ENCODE data around the gene DPH6.
A peak's percentile ranks its signal among the peaks of the same experiment; 100 is the strongest.
"Not testable (repeated sequence)": the region's sequence is repeated elsewhere in the genome, so short reads cannot be mapped to it uniquely, and the experiment has no call there.

DPH6 gene, protein sequence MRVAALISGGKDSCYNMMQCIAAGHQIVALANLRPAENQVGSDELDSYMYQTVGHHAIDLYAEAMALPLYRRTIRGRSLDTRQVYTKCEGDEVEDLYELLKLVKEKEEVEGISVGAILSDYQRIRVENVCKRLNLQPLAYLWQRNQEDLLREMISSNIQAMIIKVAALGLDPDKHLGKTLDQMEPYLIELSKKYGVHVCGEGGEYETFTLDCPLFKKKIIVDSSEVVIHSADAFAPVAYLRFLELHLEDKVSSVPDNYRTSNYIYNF

DNA sequence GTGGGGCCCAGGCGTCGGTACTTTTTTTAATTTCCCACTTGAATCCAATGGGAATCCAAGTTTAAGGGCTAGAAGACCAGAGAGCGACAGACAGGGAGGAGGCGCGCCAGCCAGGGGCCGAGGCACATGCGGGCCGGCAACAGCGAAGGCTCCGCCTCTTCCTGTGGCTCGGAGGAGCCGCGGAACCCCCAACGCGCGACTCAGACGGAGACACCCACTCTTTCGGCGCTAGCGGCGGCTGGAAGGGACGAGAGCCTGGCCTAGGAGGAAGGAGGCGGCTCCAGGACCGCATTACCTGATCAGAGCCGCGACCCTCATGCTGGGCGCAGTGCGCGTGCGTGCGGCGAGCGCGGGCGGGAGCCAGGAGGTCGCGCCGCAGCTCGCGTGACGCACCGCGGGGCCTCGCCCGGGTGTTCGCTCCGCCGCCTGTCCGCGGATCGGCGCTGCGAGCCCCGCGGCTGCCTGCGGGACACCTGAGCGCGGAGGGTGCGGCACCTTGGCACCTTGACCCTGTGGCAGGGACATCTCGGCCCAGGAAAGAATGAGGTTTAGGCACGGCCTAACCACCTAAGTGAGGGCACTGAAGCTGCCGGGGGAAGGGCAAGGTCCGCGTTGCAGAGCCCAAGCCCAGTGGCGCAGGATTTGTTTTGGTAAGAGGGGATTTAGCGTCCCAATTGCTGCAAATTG is at the start of gene DPH6:
TSS of gene DPH6 (minus strand) at position 342 of the 687 bp plus-strand sequence. CDS start at position 318, 24 bp downstream.
- DNase-seq: peak; percentile 93

DNA sequence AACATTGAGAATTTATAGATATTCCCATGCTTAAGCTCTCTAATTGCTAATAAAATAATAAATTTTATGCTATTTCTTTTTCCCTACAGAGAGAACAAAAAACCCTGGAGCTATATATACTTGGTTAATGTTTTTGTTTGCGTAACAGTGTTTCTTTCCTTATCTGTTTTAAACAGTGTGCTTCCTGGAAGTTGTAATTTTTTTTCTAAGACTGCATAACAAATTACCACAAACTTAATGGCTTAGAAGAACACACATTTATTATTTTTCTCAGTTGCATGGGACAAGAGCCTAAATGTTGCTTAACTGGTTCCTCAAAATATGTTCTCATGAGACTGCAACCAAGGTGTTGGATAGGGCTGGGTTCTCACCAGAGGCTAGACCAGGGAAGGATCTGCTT is 49.7 kb upstream of the DPH6 start:
- no peak for DNase-seq

DNA sequence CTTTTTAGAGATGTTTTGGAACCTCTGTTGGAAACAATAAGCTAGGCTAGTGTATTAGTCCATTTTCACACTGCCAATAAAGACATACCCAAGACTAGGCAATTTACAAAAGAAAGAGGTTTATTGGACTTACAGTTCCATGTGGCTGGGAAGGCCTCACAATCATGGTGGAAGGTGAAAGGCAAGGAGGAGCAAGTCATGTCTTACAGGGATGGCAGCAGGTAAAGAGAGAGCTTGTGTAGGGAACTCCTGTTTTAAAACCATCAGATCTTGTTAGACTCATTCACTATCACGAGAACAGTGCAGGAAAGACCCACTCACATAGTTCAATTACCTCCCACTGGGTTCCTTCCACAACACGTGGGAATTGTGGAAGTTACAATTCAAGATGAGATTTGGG is 46.0 kb upstream of the DPH6 start:
- not testable (repeated sequence) for DNase-seq

DNA sequence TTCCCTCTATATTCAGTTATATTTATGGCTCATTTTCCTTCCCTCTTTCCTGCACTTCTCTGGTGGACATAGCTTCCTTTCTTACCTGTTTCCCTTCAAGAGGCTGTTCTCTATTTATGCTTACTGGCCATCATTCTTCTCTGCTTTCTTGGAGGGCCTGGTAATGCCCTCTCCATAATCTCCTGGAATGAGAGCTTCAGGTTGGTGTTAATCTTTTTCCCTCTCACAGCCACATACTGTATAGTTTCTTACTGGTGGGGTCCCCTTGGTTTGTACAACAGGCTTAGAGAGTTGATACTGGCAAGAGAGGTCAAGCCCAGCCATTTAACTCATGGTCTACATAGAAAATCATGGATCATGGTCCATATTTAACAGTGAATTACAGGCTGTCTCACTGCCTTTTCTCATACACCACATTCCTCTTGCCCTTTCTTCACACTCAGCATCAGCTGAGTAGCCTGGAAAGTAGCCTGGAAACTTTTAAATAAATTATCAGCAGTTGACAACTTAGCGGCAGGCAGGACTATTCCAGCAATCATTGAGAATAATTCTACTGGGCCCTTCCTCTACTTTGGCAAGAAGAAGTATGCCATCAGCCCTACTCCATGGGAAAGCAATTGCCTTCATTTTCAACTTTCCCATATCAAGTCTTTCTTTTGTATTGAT is 38.0 kb upstream of the DPH6 start:
- DNase-seq: no peak

DNA sequence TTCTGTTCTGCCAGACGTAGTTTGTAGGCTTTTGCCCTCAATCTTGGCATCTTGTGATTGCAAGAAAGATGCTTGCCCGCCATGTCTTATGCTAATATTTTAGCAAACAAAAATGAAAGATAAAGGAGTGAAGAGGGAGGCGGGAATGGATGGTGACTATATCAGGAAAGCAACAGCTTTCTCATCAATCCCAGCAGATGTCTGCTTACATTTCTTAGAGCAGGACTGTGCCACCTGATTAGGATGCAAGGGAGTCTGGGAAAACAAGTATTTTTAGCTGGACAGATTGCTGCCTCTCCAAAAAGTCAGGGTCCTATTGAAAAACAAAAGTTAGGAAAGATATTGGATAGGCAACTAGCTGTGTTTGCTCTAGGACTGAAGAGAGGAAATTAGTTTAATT is 34.6 kb upstream of the DPH6 start:
- DNase-seq: no peak

DNA sequence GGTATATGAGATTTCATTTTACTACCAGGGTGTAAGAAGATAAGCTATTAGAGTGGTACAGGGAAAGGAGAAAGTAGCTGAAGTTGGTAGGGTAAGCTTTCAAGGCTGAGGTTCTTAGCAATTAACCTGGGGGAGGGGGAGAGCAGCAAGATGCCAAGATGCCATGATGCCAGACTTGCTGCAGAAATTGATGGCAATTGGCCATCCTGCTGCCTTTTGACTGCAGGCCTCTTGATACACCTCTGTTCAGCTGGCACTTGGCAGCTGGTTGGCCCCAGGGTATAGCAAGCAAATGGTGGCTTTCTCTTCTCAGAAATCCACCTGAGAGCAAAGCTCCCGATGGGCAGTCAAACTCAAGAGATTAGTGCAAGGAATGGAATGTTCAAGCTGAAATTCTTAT is 21.4 kb upstream of the DPH6 start:
- no peak for DNase-seq

DNA sequence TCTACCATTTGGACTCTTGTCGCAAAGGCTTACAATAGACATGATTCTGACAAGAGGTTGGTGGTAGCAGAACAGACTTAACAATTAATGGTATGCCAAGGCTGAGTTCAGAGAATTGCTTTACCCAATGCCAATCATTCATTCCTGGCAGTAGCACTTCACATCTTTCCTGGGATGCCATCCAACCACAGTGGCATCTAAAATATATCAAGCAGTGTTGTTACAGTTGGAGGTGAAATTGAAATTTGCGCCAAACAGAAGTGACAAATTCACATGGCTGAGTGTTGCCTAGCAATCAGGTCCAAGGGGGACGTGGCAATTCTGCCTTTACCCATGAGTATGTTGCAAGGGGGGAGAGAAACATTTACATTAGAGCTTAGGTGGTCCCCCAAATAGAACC is 21.0 kb upstream of the DPH6 start:
- no peak for DNase-seq

DNA sequence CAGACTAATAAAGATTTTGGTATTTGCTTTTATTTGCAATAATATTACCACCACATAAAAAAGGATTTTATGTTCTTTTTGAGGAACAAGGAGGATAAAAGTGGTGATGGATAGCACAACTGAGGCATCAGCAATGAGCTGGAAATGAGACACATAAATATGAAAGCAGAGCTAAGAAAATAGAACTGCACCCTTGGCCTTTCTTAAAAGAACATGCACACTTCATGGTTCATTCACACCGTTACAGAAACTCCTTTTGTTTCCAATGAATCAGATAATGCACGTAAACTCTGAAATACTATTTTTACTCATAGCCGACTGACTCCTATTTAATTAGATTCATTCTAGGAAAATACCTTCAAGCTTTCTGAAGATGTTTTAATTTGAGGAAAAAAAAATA is 19.9 kb upstream of the DPH6 start:
- DNase-seq: no peak

DNA sequence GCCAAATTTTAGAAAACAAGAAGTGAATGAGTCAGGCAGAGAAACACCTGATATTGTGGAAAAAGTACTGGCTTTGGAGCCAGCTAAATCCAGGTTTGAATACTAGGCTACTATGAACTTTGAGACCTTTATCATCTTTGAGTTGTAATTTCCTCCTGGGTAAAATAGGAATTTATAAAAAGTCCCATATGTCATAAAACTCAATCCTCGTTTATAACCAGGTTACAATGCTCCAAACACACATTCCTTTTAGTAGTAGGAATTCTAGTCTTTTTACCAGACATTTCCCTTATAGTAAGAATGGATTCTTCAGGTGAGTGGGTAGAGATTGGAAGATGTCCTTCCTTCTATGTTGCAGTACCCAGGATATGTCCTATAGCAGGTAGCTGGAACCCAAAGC is 16.7 kb upstream of the DPH6 start:
- DNase-seq: no peak

DNA sequence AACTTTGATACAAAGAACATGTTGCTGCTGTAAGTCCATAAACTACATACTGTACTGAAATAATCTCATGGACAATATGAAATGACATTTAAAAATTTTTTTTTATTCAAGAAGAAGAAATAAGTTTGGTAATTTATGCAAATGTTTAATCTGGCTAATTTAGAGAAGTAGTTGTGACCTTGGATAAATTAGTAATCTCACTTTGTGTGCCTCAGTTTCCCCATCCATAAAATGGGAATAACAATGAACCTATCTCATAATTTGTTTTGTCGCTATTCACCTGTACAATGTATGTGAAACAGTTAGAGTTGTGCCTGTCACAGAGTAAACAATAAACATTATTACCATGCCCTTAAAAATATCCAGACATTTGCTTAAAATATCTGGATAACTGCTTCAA is 15.3 kb upstream of the DPH6 start:
- no peak for DNase-seq

DNA sequence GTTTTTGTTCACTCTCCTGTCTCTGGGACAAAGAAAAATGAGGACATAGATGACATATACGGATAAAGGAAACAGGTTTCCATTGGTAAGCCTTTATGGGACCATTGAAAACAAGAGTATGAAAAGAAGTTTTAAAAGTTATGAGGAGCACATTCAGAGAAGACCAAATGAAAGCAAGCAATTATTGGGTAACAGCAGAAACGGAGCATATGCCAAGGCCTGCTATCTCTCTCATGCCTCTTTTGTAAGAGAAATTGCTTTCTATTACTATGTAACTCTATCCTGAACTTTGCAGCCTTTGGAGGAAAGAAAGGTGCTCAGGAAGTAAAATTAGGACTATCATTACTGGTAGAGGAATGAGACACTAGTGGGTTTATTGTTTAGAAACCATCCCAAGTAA is 14.9 kb upstream of the DPH6 start:
- no peak for DNase-seq

DNA sequence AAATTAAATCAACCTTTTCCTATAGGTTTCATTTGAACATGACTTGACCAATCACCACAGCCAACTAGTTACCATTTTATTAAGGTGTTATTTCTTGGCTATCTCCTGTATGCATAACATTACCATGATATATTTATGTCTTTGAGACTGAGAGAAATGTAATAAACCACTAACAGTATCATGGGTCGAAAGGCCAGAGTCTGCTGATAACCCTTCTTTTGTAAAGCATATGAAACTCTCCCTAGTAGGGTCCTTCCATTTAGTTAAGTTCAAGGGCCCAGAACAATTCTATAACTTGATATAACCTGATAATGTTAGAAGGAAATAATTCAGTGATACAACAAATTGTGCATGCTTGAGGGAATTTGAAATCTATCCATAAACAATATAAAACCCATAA is 14.3 kb upstream of the DPH6 start:
- no peak for DNase-seq

DNA sequence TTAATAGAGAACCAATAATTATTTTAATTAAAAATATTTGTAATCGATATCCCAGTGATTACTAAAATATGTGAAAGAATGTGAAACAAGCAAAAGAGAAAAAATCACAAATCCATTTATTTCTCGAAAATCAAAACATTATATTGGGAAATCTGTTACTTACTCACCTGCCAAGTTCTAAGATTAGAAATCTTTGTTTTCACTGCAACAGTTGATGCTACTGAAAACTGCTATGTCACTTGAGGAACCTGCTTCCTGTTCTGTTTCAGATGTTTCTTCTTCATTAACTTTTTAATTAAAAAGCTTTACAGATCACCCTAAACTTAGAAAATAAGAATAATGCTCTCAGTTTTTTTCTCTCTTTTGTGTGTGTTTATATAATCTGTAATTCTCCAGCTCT is 13.7 kb upstream of the DPH6 start:
- no peak for DNase-seq

DNA sequence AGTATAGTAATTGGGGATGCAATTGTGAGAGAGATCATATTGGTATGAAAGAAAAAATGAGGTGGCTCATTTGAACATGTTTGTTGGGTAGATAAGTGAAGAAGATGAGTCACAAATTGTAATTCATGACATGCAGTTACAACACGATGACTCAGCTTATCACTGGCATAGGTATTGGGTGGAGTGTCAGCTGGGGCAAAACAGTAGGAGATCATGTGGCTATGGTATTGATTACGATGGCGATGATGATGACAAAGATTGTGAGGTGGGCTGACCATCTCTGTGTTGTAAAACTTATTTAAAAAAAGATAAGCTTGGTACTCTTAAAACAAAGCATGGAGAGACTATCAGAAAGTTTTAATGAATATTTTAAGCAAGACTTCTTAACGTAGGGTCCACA is 11.6 kb upstream of the DPH6 start:
- no peak for DNase-seq

DNA sequence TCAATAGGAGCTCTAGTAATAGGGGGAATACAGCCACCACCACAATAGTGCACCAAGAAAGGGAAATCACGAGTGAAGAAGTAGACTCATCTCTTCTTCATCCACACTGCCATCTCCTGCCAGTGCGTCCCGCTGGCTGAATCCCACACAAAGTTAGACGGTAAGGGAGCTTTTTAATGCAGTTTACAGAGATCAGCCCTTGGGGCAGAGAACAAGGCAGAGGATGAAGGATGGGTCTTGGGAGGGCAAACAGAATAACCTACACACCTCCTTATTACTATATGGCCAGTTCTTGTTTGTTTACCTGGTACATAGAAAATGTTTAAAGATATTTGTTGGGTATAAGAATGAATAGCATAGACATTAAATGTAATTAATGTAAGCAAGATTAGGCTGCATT is 11.0 kb upstream of the DPH6 start:
- DNase-seq: no peak

DNA sequence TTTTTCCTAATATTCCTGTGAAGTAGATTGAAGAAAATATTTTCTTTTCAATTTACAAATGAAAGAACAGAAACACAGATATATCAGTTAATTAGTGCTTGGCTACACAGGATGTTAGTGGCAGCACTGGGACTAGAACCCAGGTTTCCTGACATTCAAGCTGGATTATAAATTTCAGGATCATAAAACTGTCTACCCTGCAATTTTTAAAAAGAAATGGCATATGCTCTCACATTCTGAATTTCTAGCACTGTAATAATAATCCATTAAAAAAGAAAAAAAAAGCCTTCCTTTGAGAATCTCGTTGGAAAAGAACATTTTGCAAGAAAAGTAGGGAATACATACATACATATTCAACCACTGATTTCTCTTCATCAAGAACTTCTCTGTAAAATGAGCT is 9.3 kb upstream of the DPH6 start:
- DNase-seq: no peak

DNA sequence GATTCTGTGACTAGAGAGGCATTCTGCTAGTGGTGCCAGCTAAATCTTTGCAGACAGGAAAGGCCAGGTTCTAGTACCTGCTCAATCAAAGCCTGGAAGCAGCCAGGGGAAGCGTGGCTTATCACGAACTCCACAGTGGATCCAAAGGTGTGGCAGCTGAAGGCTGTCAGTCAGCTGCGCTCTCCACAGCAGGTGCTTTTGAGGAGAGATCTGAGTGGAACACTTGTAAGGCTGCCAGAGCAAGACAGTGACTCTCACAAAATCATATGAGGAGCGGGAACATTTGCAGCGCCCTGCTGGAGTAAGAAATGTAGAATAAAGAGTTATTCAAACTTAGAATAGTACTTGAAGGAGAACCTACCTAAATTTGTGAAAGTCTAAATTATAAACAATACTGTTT is 5.0 kb upstream of the DPH6 start:
- DNase-seq: no peak

DNA sequence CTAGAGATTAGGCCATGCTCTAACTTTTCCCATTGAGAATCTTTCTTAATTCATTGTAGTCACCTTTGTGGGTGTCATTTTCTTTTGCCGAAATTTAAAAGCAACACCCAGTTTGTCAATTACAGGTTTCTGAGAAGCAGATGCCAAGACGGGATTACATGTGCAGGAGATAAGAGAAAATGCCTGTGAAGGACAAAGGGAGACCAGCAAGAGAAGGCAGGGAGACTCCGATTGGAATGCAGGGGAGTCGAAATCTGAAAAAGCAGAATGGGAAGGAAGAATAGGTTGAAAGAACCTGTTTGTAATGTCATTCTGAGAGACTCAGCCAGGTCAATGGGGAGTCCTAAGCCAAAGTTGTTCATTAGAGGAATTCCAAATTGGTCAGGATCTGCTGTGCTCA is 3.6 kb upstream of the DPH6 start:
- no peak for DNase-seq

DNA sequence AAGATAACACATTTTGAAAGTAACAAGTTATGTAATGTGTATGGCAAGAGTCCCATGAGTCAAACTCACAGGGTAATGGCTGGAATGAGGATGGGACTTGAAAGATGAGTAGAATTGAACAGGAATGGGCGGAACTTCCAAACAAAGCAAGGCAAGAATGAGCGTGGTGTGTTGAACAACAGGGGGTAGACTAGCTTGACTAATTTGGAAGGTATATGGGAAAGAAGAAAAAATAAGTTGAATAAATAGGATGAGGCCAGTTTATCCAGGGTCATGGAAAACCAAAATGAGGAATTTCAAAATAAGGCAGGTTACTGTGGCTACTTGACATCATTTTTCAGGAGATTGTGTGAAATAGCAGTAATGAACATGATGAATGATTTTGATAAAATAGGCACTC is 2.5 kb upstream of the DPH6 start:
- DNase-seq: no peak

DNA sequence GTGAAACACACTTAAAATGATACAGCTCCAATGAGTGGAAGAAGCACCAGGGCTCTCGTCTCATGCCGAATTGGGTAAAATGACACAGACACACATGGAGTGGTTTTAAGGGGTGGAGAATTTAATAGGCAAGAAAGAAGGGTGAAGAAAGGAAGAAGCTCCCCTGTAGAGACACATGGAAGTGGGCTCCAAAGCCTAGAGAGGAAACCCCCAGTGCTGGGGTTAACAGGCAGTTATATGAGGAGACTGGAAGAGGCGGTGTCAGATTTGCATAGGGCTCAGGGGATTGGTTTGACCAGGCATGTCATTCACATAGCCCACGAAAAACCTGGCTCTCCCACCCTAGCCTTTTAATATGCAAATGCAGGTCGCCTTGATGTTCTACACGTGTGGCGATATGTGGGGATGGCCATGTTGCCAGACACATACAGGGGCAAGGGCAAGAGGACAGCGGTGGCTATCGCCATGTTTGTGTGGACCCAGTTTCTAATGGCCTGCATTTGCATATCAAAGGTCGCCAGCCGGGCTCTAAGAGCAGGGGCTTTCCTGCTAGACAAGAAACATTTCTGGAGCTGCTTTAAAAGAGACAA is 1.9 kb upstream of the DPH6 start:
- DNase-seq: no peak

DNA sequence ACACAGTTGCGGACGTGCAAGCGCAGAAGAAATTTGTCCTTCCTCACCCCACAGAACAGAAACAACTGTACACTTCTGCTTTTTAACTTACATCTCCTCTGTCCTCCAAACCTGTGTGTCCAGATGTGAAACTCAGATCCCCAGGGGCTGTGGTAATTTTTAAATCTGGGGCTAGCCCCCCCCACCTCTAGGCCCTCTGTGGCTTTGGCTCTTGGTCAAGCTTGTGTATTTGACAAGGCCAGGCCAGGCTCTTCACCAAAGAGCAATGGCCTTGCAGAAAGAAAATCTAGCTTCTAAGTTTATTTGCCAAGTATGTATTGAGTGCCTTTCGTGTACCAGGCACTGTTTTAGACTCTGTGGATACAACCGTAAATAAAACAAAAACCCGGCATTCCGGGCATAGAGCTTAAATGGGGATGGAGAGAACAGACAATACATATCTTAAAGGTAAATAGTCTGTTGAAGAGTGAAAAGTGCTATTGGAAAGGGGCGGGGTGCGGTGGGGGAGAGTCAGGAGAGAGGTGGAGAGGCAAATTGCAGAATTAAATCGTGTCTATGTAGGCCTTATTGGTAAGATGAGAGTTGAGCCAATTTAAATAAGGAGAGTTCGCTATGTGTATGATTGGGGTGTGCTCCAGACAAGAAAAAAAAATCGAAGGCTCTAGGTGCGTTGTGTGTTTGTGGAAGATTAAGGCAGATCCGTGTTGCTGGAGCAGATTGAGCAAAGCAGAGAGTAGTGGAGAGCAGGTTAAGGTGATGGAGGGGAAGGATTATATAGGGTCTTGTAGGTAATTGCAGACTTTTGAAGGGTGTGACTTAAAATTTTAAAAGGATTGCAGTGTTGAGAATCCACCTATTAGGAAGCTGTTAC is 781 bp upstream of the DPH6 start:
- no peak for DNase-seq

DNA sequence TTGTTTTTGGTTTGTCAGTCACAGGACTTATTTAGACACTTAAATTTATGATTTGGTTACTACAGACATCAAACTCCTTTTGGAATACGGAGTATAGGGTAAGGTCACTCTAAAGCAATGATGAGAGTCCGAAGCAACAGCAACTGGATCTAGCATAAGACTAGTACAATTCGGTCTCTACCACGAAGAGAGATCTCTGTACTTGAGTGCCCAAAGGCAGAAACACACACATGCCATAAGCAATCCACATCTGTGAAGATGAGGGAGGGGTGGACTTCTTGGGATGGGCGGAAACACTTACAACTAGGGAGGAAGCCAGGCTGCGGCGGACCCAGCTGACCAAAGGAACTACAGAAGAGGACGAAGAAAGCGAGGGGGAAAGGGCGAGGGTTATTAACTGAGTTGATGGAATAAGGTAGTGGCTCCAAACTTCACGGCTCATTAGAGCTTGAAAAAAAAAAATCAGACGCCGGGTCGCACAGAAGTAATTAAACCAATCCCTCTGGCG is 595 bp downstream of the DPH6 start:
- DNase-seq: peak; percentile 63

DNA sequence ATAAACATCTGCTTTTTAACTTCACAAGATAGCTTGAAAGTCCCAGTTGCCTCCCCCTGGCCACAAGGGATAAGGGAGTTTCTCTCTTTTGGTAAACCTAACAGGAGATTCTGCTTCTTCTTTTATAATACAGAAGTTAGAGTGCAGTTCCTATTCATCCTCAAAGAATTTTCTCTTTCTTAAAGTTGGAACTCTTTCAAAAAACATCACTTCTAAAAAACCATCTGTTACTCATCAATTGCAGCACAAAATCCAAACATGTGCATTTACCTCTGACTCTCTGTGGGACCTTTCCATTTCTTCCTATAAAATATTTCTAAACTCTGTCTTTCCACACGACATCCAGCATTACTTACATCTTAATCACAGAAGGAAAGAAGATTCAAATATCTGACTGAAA is 5.1 kb downstream of the DPH6 start:
- no peak for DNase-seq

Data from activated effector memory CD4-positive, alpha-beta T cell treated with anti-CD3 and anti-CD28 coated beads, Interleukin-2, amount 50 U/mL, for 16 hours (primary cell).